Renal cortical epithelial cell (primary cell): Measurements from ENCODE around the gene MFGE8. TPM values are rescaled to one million over a fixed set of nuclear protein-coding genes. Genes with fewer than 3 reads are reported as not detected.
"Not testable (repeated sequence)": the region's sequence is repeated elsewhere in the genome, so short reads cannot be mapped to it uniquely, and the experiment has no call there.

ENCODE experiments used
- DNase-seq: peaks from one replicate; pipeline ENCODE4 v3.0.0-alpha.2; 2011; ENCODE audit warnings: low read depth
- total RNA-seq: library from RNA; depleted of rRNA; stranded (reverse); fragments of >200 nt; gene quantifications from 2 replicates; pipeline ENCODE4 v1.2.3, GENCODE V29; 2014

Gene MFGE8, protein sequence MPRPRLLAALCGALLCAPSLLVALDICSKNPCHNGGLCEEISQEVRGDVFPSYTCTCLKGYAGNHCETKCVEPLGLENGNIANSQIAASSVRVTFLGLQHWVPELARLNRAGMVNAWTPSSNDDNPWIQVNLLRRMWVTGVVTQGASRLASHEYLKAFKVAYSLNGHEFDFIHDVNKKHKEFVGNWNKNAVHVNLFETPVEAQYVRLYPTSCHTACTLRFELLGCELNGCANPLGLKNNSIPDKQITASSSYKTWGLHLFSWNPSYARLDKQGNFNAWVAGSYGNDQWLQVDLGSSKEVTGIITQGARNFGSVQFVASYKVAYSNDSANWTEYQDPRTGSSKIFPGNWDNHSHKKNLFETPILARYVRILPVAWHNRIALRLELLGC
- total RNA-seq, result 66.0 and 71.6 TPM in 2 replicates

DNA sequence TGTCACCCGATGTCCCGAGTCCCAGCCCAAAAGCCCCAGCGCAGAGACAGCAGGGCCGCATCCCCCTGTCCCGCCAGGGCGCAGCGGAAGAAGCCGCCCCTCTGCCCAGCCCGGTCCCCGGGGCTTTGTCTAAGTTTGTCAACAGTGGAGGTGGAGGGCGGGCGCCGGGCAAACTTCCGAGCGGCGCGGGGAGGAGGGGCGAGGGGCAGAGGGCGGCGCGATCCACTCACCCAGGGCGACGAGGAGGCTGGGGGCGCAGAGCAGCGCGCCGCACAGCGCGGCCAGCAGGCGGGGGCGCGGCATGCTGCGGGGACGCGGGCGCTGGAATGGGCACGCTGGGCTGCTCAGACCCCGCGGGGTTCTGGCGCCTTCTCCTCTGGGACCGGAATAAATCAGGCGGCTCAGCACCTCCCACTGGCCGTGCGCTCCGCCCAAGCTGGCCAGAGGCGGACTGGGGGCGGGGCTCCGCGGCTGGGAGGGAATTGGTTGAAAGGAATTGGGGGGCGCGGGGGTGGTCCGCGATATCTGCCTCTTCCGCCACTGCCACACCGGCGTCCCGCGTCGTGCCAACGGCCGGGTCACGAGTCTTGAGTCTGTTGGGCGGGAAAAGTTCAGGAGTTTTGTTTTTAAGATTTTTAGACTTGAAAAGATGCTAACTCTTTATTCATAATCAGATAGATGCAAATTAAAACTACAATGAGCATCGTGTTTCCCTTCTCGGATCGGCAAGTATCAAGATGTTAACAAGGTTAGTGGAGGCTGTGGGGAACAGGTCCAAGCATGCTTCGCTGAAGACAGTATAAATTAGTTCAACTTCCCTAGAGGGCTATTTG lies at the start of gene MFGE8:
Gene MFGE8 (minus strand): TSS at position 363 of the 833 bp plus-strand sequence. CDS start 60 bp downstream, at position 303.
- peak; percentile 47 for DNase-seq

DNA sequence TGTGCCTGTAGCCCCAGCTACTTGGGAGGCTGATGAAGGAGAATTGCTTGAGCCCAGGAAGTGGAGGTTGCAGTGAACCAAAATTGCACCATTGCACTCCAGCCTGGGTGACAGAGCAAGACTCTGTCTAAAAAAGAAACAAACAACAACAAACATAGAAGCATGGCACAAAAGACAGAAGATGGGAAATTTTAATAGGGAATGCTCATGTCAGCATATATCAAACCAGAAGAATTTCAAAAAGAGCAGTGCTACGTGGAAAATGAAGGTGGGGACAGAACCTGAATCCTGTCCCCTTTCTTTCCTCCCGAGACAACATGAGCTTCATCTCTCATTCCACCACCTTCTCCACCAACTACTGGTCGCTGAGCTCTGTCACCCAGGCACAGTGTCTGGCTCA lies 46.3 kb upstream of the MFGE8 start:
- no peak for DNase-seq

DNA sequence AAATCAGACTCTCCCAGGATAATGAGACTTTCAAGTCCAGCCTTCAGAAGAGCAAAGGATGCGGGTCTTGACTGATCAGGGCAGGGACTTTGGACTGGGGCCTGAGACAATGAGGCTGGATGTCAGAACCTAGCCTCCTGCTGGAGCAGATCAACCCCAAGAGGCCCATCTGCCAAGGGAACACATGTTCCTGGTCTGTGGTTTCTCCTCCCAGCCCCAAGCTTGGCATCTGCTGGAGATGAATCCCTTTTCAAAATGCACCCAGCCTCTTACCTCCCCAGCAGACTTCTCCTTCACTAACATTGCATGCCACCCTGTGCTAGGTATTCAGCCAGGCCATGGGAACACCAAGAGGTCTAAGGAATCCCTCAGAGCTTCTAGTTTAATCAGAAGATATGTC lies 43.7 kb upstream of the MFGE8 start:
- DNase-seq, result no peak

DNA sequence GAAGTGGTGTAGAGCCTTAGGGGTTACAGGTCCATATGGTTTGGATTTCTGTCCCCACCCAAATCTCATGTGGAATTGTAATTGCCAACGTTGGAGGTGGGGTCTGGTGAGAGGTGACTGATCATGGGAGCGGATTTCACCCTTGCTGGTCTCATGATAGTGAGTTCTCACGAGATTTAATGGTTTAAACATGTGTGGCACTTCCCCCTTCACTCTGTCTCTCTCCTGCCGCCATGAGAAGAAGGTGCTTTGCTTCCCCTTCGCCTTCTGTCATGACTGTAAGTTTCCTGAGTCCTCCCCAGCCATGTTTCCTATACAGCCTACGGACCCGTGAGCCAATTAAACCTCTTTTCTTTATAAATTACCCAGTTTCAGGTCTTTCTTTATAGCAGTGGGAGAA lies 43.1 kb upstream of the MFGE8 start:
- no peak for DNase-seq

DNA sequence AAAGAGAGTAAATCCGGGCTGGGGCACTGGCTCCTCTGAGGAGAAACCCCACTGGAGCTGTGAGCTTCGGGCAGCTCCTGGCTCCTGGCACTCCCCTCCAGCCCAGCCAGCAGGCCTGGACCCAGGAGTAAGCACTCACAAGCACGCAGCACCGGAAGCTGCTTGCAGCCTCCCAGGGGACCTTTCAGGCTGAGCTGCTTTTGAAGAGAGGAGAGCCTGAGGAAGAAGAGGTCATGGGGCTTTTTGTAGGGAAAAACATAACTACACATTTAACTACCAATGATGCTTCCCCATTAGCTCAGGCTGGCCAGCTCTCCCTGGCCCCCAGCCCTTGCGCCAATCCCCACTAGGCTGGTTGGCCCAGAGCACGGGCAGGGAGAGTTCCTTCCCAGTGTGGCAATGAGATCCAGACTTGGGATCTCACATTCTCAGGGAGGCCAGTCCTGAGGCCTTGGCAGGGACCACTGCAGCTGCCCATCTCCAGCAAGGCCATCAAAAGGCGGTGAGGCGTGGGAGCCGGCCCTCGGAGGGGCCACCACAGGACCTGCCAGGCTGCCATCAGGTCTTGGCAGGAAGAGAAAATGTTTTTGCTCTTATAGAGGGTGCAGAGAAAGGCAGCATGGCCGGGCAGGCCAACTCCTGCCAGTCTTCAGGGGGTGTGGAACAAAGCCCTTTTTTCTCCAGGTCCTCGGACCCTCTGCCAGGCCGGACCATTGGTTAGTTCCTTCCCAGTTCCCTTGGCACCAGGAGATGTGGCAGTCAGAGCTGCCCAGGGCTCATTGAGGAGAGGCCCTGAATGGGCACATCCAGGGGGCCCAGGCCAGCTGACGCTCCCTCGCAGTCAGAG lies 41.5 kb upstream of the MFGE8 start:
- no peak for DNase-seq

DNA sequence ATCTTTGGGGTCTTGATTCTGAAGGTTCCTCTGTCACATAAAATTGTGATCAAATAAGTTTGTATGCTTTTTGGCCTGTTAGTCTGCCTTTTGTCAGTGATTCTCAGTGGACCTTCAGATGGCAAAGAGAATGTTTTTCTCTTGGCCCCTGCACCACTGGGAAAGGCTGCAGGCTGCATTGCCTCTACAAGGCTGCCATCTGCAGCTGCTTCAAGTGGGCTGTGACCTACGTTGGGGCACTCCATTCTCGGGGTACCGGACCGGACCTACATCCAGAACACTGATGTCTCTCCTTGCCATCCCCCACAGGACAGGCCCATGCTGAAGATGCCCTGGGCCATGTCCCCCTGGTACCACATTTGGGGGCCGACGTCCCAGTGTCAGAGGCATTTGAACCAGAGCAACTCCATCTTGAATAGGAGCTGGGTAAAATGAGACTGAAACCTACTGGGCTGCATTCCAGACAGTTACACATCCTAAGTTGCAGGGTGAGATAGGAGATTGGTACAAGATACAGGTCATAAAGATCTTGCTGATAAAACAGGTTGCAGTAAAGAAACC lies 37.5 kb upstream of the MFGE8 start:
- no peak for DNase-seq

DNA sequence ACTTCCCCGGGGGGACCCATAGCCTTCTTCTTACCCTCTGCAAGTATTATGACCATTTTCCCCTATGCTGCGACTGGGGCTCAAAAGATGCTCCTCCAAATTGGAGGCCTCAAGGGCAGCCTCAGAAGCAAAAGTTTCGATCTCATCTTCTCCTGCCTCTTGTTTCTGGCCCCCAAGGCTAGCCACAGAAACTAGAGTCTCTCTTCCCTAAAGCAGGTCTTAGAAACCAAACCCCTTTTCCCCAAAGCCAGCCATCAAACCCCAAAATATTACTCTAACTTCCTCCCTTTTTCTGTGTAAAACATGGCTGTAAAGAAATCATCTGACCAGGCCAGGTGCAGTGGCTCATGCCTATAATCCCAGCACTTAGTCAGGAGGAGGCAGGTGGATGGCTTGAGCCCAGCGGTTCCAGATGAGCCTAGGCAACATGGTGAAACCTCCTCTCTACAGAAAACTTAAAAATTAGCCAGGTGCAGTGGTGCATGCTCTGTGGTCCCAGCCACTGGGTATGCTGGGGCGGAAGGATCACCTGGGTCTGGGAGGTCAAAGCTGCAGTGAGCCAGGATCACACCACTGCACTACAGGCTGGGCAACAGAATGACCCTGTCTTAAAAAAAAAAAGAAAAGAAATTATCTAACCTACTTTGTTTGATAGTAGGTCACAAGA lies 36.7 kb upstream of the MFGE8 start:
- no peak for DNase-seq

DNA sequence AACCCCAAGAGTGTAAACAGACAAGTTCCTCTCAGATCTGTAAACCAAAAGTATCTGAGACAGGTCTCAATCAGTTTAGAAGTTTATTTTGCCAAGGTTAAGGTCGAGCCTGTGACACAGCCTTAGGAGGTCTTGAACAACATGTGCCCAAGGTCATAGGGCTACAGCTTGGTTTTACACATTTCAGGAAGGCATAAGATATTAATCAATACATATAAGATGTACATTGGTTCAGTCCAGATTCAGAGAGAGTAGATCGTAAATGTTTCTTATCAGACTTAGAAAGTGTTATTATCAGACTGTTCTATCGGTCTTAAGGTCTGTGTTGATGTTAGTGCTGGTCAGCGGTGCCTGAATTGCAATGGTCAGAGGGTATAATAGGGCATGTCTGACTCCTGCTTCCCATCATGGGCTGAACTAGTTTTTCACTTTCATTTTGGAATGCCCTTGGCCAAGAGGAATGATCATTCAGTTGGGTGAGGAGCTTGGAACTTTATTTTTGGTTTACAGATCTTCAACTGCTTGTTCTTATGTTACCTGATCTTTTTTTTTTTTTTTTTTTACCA lies 27.0 kb upstream of the MFGE8 start:
- DNase-seq, result no peak

DNA sequence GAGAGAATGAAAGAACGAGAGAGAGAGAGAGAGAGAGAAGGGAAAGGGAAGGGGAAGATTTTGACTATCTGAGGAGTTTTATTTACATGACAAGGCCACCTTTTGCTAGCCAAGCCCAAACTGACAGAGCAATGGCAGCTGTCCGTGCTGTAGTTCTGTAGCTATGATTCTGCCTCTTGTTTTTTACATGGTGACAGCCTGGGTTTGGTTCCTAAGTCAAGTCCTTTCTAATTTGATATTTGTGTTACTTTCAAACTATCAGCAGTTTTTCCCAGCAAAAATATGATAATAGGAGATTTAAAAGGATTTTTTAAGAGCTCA lies 26.3 kb upstream of the MFGE8 start:
- DNase-seq, result no peak

DNA sequence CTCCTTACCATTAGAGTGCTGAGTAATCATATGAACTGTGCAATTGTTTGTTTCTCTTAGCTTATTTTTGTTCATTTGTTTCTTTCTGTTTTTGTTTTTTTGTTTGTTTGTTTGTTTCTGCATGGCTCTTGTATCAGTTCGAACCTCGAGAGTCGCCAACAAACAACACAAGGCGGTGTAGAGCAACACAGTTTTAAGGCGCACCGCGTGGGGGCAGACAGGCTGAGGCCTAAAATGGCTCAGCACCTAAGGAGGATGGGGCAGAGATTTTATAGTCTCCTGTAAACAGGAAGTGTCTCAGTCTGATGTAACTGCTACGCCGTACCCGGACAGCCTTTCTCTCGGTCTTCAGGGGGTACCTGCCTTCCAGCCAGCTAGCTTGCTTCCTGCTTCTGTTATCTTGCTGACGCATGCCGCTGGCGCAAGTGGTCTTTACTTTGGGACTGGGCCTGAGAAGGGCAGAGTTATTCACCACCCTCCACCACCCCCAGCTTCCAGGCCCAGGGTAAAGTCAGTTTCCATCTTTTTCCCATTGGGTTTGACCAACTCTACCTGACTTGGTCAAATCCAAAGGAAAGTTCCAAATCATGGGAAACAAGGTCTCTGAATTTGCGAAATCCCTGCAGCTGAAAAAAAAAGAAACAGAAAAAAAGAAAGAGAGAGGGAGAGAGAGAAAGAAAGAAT lies 25.8 kb upstream of the MFGE8 start:
- no peak for DNase-seq

DNA sequence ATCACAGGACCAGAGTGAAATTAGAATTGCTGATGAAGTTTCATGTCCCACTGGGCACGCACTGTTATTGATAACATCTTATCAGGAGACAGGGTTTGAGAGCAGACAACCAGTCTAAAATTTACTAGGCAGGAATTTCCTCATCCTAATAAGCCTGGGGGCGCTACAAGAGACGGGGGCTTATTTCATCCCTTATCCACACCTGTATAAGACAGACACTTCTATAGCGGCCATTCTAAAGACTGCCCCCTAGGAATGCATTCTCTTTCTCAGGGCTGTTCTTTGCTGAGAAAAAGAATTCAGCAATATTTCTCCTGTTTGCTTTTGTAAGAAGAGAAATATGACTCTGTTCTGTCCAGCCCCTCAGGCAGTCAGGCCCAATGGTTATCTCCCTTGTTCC lies 21.3 kb upstream of the MFGE8 start:
- not testable (repeated sequence) for DNase-seq

DNA sequence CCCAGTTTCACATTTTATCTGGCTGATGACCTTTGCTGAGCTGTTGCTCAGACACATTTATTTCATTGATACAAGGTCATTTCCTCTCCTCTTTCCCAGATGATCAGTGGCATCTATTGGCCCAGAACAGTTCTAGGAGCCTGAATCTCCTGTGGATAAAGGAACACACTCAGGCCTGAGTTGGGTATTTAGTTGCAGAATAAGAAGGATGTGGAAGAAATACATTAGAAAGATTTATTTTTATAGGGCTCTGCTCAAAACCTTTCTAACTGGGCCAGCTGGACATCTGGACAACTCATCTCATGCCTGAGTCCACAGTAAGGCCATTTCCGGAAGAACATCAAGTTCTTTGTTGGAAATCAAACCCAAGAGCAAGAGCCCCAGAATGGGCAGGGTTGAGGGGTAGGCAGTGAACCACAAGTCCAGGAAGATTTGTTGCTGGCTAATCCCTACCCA lies 19.7 kb upstream of the MFGE8 start:
- DNase-seq, result no peak

DNA sequence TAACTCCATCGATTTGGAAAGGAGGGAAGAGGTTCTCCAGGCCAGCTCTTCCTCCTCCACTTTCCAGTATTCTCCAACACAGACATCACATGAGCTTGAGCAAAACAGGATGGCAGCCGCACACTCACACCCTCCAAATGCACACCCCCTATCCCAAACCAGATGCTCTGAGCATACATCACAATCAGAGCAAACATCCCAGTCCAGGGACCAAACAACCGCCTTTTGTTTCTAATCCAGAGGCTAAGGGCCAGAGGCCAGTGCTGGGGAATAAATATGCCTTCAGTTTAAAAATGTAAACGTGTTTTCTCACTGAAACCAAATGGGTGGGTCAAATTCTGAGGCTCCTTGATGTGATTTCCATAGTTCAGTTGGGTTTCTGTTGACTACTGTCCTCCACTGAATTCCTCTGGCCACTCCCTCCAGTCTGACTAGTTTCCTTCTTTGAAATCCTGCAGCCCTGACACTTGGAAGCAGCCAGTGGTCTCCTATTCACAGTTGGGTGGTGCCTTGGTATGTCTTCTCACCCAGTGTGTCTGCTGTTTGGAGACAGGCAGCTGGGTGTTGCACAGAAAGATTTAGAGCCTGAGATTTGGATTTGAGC lies 19.2 kb upstream of the MFGE8 start:
- peak; percentile 56 for DNase-seq

DNA sequence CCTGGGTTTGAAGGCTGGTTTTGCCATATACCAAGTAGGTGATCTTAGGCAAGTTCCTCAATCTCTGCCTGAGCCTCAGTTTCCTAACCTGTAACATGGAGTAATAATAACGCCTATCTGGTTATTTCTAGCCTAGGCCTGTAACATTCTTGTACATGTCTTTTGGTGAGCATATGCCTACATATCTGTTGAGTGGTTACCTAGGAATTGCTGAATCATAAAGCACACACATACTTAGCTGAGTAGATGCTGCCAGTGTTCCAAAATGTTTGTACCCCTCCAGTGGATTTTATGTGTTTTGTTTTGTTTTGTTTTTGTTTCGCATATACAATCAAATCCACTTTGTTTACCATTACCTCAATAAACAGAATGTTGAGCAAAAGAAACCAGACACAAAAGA lies 17.4 kb upstream of the MFGE8 start:
- DNase-seq, result no peak

DNA sequence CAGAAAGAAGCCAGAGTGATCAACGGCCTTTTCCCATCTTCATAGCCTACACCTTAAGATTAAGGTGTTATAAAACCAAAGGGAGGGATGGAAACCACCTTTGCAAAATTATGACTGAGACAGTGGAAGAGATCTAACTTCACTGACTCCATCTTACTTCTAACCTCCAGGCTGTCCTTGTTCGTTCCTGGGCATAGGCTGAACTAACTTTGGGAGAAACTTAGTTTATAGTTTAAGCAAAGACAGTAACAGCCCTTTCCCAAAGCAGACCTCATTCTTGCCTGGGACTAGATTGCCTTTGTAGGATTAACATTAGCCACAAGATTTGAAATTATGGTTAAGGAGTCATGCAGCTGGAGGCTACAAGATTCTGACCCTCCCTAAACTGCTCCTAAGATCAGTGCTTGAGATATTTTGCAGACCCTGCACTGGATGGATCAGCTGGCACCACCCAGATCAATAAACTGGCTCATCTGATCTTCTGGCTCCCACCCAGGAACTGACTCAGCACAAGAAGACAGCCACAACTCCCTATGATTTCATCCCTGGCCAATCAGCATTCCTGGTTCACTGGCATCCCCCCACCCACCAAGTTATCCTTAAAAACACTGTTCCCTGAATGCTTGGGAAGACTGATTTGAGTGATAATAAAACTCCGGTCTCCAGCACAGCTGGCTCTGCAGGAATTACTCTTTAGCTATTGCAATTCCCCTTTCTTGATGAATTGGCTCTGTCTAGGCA lies 16.3 kb upstream of the MFGE8 start:
- not testable (repeated sequence) for DNase-seq

DNA sequence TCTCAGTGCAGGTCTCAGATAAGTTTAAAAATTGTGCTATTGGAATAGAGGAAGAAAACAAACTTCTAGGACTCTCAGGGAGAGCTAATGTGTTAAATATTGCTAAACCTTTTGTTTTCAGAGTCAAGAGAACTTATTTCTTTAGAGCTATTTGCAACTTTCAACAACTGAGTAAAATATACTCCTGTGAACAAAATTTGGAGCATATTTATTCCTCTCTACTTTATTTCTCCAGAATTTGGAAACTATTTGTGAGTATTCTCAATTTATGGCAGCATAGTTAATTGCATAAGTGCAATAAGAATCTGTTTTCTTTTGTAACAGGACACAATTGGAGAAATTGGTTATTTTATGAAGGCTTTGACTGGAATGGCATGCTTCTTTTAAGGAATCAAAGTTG lies 15.0 kb upstream of the MFGE8 start:
- DNase-seq, result not testable (repeated sequence)

DNA sequence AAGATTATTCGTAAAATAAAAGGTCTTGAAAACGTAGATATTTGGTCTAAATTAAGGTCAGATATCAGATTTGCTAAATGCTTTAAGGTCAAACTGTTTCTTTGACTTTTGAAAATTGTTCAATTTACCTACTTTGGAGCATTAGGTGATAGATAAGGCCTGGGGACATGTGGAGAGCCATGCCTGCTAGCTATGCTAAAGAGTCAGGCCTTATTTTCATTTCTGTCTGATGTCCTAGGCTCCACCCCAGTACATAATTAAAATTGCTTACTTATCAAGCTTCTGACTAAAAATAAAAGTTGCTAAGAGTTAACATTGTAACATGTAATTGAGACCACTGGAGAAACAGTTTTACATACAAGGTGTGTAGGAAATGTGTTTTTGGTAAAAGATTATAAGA lies 12.5 kb upstream of the MFGE8 start:
- not testable (repeated sequence) for DNase-seq

DNA sequence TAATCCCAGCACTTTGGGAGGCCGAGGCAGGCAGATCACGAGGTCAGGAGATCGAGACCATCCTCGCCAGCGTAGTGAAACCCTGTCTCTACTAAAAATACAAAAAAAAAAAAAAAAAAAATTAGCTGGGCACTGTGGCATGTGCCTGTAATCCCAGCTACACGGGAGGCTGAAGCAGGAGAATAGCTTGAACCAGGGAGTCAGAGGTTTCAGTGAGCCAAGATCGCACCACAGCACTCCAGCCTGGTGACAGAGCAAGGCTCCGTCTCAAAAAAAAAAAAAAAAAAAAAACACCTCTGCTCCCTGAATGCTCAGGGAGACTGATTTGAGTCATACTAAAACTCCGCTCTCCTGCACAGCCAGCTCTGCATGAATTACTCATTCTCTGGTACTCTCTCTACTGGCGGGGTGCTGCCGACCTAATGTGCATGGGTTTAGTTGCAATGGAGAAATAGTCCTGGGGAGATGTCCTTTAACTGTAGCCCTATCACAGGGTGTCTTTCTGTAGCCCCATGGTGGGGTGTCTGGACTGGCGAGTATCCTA lies 7.8 kb upstream of the MFGE8 start:
- DNase-seq, result peak; percentile 83
